HG03066 (cell line): ENCODE measurements around the gene CASTOR1.

Experiments
- ATAC-seq: cut with Tn5 transposase; IDR thresholded peaks from one replicate; pipeline ENCODE4 v1.9.1; 2021; ENCODE audit warnings: low read depth; ENCODE audit not compliant: unreplicated experiment

The CASTOR1 gene

DNA sequence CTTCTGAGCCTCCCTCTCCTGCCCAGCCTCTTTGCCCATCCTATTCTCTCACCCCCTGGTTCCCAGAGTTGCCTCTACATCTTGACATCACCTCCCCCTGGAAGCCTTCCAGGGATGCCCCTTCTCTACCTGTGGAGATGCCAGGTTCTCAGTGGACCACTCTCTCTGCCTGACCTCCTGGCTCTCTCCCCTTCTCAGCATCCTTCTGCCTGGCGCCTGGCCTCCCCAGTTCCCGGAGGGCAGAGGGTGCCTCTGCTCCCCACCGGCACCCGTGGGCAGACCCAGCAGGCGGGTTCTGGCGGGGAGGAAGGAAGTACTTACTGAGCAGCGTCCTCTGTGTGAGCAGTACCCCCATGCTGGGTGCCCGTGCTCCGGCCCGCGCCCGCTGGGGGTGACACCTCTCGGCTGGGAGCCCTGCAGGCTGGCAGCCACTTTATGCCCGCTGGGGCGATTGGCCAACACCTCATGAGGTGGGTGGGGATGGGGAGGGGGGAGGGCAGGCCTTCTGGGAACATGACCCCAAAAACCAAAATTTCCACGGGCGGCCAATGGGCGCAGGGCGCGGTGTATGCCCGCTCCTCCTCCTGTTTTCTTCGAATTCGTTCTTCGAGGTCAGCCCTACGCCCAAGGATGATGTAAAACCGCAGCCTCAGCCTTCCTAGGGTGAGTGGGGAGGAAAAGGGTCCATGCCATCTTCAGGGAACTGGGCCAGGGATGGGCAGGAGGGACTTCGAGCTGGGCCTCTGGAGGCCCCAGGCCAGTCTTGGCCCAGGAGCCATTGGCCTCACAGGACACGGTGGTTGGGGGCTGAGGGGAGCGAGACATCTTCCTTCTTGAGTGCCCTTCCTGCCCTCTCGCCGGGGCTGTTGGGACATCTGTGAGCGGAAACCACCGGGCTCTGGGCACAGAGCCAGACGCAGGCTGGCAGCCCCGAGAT lies 22.6 kb downstream of the CASTOR1 start, which contains the start of gene OSM:
Gene OSM, minus strand, starts transcription at position 407 of the 937 bp plus-strand sequence. Its CDS starts 52 bp downstream, at position 355.
- ATAC-seq: no peak

DNA sequence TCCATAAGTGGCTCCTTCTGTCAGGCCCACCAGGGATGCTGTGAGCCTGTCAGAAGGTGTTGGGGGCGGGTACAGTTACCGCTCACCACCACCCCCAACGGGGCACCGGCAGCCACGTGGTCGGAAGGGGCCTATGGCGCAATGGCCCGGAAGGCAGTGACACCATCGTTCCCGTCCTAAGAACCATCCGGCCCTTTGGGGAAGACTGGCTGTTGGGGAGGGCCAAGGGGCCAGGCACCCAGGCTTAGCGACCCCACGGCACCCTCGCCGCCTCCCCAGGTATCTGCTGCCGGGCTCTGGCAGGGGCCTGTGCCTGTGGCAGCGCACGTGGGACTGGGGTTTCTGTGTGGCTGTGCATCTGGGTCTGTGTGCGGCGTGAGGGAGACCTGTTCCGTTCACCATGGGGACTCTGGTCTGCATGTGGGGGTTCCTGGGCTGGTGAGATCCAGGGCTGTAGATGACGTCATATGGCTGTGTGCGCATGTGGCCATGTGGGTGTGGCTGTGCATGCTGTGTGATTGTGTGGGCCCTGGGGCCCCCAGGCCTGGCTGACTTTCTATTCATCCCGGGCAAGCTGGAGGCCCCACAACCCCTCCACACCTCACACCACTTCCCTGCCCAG lies 23.4 kb downstream of the CASTOR1 start:
- ATAC-seq: peak; percentile 70

DNA sequence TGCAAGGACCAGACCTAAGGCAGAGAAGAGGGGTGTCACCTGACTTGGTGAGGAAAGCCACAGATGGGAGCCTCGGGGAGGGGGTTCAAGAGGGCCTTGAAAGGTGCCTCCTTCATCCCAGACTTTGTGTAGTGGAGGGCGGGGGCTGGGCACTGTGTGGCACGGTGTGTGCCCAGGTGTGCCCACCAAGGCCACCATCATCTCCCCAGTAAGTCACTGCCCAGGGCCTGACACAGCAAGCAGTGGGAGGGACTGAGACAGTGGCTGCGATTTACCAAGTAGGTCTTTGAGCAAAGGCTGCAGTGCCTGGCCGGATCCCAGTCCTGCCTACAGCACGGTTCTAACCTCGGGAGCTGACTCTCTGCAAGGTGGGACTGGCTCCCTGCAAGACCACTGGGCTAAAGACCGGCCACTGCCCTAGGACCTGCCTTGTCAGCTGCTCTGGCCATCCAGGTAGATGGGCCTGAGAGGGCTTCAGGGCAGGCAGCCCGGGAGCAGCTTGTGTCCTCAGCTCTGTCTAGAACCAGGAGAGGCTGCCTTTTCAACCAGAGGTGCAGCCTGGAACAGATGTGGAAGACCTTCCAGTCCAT lies 24.1 kb downstream of the CASTOR1 start:
- ATAC-seq: no peak

DNA sequence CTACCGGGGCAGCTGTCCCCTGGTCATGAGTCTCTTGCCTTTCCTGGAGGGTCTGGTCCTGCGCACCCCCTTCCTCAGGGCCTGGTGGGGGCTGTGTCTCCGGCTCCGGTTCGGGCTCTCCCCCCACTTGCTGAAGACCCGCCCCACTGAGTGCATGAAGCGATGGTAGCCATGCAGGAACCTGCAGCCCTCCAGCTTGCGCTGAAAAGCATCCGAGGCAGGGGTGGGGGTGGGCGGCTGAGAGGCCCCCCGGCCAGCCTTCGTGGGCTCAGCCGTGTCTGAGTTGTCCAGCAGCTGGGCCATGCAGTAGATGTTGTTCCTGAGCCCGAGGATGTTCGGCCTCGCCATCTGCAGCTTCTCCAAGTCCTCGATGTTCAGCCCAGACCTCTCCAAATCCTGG lies 25.4 kb downstream of the CASTOR1 start:
- no peak for ATAC-seq

DNA sequence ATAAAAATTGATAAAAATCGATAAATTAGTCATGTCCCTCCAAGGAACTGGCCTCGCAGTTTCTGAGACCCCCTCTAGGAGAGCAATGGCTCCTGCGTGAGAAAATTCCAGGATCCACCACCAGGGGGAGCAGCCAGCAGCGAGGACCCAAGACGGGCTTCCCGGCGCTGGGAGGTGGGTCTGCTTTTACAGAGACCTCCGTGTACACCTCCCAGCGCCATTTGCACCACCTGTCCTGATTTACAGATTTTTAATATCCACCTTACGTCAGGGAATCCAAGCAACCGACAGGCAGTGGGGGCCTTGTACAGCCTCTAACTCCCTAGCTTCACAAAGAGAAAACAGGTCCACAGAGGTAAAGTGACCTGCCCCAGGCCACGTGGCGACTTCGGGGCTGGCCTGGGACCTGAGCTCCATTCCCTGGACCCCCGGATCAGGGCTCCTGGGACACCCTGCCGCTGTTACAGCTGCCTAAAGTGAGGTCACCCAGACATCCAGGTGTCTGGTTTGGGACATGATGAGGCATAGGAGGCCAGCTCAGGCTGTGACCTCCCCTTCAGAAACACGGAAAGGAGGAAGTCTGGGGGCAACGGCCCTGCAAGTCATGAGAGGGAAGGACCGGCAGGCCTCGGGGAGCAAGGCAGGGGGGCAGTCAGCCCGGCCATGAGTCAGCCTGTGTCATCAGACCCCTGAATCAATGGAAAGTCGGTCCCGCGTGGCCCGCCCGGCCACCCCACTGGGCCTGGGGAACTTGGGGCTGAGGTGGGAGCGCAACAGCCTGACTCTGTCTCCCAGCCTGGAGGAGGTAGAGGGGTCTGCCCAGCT lies 26.2 kb downstream of the CASTOR1 start:
- no peak for ATAC-seq

DNA sequence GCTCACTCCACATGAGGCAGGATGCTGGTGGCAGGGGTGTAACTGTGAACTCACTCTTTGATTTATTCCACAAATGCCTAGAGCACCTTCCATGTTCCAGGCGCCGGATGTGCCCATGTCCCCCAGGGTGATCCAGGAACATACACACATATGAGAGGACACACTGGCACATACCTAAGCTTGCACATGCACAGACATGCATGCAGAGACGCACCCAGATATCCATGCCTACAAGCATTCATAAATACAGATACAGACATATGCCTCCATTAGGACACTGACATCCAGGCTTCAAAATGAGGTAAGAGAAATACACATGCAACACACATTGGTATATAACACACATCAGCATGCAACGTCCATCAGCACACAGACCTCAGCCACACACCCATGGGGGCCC lies 27.2 kb downstream of the CASTOR1 start:
- no peak for ATAC-seq

DNA sequence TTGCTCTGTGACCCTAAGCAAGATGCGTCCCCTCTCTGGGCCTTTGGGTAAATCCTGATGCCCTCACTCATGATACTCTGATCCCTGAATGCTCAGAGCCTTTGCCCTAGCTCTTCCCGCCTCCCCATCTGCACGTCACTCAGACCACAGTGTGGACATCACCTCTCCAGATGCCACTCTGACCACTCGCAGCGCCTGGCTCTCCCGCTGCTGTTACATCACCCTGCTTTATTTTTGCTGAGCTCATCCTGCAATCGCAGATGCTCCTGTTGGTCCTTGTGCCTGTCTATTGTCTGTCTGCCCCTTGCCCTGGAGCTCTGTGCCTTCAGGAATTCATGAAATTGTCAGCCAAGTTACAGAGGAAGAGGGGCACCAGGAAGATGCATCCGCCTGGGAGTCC lies 28.2 kb downstream of the CASTOR1 start:
- no peak for ATAC-seq

DNA sequence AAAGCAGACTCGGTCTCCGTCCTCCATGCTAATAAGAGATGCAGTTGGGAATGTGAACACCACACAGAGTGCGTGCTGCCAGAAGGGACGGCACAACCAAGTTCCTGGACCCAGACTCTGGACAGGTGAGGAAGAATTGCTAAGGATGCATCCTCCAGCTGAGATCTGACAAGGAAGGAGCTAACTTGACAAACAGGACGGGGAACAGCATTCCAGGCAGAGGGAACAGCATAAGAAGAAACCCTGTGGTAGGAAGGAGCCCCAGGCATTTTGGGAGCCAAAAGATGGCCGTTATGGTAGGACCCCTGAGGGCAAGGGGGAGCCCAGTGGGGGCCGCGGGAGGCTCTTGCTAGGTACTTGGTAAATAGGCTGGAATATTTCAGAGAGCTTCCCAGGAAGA lies 28.6 kb downstream of the CASTOR1 start:
- no peak for ATAC-seq

DNA sequence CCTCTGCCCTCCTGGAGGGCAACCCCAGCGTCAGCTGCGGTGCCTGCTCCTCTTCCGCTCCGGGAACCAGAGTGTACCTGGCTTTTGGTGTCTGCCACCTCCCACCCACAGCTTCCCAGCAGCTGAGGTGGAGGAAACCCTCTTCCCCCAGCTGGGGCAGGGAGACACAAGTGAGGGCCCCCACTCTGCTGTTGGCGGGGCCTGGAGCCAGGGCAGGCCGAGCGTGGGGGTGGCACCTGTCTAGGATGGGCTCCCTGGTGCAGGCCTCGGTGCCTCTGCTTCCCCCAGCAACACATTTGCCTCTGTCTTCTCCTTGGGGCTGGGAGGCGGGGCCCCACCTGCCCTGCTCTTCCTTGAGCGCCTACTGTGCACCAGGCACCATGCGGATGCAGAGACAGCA lies 29.0 kb downstream of the CASTOR1 start:
- no peak for ATAC-seq

DNA sequence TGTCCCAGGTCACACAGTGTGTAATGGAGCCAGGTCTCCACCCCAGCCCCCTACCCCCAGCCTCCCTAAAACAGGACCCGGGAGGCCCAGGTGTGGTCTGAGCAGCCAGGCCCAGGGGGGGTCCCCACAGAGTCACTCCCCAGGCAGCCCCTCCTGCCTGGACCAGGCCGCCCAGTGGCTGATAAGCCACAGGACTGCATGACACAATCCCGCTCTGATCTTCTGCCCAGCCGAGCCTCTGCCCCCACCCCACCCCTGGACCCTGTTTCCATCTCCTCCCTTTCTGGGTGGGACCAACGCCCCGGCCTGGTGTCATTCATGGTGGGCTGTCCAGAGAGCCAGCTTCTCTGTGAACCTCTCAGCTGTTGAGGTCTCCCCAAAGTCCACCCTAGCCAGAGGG lies 35.0 kb downstream of the CASTOR1 start:
- no peak for ATAC-seq

DNA sequence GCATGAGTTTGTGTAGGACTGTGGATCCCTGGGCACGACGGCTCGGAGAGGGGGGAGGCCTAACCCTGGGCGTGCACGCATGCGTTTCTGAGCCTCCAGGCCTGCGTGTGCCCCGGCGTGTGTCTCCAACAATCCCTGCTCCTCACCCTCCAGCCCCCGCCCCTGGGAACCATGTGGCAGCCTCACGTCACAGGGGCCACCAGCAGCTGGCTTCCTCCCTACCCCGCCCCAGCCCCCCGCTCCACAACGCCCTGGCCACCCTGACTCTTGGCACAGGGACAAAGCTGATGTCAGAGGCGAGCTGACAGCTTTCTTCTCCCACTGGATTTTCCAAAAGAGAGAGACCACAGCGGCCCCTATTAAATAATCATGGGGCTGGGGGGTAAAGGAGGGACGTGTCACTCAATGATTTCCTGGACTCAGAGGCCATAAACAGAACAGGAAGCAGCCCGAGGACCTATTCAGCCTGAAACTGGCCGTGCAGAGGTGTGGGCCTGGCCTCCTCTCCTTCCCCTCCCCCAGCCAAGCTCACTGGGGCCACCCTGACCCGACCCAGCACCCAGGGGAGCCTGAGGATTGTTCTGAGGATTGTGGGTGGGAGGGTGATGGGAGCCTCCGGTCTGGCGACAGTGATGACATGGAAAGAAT lies 36.0 kb downstream of the CASTOR1 start:
- ATAC-seq: no peak

DNA sequence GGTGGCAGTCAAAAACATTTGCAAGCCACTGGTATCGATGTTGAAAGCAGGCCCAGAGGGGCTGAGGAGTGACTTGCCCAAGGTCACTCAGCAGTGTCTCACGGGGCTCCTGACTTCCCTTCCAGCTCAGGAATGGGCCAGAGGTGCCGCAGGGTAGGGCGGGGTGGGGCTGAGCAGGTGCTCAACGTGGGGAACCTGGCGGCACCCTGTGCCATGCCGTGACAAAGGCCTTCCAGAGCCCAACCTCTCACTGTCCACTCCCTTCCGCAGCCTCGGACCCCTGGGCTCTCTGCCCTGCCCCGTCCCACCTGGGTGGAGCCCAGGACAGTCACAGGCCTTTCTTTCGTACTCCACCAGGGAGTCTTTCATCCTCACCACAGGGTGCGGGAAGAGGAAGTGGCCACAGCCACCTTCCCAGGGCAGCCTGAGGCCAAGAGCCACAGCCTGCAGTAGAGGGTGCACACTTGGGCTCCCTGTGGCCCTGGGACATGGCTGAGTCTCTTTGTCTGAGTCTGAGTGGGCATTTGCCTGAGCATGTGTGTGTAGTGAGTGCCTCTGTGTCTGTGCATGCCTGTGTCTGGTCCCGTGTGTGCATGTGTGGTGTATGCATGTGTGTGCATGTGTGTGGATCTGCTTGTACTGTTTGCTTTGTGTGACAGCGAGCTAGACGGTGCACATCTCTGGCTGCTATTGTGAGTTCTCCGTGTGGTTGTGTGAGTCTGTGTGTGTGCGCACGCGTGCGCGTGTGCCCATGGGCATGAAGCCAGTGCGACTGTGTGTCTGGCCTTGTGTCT lies 36.7 kb downstream of the CASTOR1 start:
- no peak for ATAC-seq

DNA sequence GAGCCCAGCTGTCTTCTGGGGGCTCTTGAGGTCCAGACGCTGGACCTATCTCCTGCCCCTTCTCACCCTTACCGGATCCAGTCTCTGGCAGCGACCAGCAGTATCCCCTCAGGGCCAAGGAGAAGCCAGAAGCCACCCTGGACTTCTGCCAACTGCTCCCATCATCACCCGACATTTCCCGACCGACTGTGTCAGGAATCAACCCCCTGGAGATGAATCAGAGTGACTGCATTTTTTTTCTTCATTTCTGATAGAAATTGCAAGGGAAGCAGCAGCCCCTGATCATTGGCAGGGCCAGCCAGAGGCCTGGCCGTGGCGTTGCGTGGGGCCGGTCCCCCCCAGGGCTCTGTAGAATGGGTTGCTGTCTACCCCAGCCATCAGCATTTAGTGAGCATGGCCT lies 37.6 kb downstream of the CASTOR1 start:
- ATAC-seq: no peak

DNA sequence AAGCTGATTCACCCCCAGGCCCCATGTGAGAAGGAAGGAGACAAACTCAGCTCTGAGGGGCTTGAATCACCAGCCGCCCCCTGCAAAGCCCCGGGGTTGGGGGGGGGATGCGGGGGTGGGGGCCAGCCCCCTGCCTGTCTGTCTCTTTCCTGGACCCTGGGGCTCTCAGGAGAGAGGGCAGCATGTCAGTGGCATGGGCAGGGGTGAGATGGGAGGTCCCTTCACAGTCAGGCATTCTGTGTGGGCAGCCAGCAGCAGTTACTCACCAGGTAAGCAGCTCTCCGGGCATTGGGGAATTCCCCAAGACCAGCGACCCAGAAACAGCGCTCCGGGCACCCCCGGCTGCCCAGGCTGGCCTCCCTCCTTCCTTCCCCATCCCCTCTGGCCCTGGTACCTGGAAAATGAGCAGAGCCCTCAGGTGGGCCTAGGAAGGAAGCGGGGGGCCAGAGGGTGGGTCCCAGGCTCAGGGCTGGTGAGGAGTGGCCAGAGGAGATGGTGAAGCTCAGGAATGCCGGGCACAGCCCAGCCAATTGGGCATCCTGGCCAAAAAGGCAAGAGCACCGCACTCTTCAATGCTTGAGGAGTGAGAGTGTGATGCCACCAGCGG lies 38.5 kb downstream of the CASTOR1 start:
- ATAC-seq: no peak

DNA sequence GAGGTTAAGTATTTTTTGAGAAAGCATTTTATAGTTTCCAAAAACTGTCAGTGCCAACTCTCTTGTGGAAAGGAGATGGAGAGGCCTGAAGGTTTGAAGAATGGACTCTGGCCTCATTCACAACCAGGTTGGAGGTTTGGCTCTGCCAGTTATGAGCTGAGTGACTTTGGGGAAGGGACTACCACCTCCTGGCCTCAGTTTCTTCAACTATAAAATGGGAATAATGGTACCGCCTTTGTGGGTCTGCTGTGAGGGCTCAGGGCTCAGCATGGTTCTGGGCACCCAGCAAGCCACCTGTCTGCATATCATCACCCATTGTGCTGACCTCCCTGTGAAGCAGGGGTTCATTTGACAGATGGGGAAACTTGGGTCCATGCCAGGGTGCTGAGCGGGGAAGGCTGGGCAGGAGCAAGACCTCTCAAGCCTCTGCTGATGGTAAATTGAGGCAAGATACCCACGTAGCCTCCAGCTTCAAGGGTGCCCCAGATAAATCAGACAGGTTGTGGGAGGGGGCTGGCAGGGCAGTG lies 39.2 kb downstream of the CASTOR1 start:
- ATAC-seq: no peak

DNA sequence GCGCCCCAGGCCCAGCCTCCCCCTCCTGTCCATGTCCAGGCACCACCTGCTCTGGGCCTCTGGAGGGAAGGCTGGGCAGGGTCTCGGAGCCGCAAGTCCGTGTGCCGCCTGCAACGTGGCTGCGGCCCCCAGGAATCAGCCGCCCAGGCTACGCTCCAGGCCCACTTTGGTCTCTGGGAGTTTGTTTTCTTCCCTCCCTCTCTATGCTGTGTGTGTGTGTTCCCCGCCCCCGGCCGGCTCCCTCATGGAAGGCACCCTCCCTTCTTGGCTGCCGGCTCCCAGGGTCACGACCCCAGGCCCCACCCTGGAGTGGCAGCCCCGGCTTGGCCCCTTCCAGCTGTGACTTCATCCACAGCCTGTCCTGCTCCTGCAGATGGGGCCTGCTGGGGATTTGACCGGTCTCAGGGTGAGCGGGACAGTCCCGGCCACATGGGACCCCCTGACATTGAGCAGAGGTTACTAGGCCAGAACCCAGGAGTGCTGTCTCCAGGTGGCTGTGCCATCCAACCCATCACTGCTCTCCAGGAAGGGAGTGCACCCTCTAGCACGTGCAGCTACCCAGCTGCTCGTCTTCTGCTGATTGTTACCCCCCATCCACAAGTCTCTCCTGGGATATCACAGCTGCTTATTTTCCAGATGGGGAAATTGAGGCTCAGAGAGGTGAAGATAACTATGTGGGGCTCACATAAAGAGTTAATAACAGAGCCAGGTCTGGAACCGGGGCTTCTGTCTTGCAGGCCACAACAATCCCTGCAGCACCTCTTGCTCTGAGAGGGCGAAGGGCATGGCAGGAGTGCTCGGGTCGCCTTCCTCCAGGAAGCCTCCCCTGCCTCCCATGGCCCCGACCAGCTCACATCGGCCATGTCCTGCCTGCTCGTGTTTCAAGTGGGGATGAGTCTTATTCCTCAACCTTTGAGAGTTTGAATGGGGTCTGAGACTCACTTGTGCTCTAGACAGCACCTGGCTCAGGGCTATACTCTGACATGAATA lies 40.0 kb downstream of the CASTOR1 start:
- no peak for ATAC-seq

DNA sequence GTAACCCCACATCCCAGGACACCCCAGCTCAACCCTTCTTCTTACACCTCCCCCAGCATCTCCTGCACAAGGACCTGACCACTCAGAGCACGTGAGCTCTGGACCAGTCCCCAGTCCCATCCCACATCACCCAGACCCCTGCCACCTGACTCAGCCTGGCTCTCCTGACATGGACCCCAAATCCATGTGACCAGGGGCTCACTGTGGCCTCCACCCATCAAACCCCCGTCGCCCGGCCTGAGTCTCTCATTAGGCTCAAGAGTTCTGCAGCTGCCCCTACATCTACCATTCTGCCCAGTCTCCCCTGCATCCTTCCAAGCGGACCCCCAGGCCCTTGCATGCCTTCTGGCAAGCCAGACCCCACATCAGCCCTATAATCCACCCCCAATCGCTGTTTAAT lies 40.8 kb downstream of the CASTOR1 start:
- no peak for ATAC-seq

DNA sequence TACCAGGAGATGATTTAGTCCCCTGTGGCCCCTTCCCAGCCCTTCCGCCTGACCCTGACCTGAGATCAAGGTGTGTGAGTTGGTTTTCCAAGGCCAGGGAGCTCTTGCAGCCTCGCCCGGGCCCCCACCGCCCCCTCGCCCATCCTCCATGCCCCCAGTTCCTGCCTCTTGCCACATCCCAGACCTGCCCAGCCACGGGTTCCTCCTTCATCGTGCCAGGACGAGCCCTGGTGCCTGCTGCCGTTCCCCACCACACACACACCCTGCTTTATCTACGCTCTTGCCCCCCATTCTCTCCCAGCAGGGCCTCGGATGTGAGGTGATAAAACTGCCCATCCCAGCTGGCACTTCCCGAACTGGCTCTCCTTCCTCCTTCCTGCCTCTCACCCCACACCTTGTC lies 41.3 kb downstream of the CASTOR1 start:
- ATAC-seq: no peak
